ENCODE measurements around the gene RSPH3. TPM values are rescaled to one million over a fixed set of nuclear protein-coding genes. Genes with fewer than 3 reads are reported as not detected.
"Not testable (repeated sequence)": the region's sequence is repeated elsewhere in the genome, so short reads cannot be mapped to it uniquely, and the experiment has no call there.

Gene RSPH3
- total RNA-seq, 4 donors from 2014 or later = 6.4 to 11.0 (median 9.6) TPM

GRCh38 chr6:159038914-159039884, 39.2 kb upstream of the RSPH3 start:
- no peak for DNase-seq (ENCODE audit: low spot score in 2 of 2)
- H3K4me3 ChIP-seq (ENCODE audit: low read depth, poor library complexity, severe bottlenecking) = no peak overlapping the region
- 43 to 52% methylated on average over 8 of the region's 8 CpGs for WGBS, 2 donors
- intact Hi-C loops (cut with DNase I; ENCODE audit: low total_unique reads) = no loop called here
- TF ChIP-seq CTCF (IDR thresholded peaks at IDR 0.05) (no peak), POLR2A (IDR thresholded peaks at IDR 0.05) (no peak)

GRCh38 chr6:159038318-159038717, 38.3 kb upstream of the RSPH3 start:
- DNase-seq (ENCODE audit: low spot score in 2 of 2); H3K4me3 ChIP-seq (ENCODE audit: low read depth, poor library complexity, severe bottlenecking); intact Hi-C loops (cut with DNase I; ENCODE audit: low total_unique reads): not testable (repeated sequence)
- WGBS, 2 donors = 41 to 54% methylated on average over 12 of the region's 12 CpGs

- 66 to 71% methylated on average over 5 of the region's 5 CpGs for WGBS, 2 donors
- TF ChIP-seq POLR2A (IDR thresholded peaks at IDR 0.05) (no peak), CTCF (IDR thresholded peaks at IDR 0.05) (no peak)
- H3K4me3 ChIP-seq (ENCODE audit: low read depth, poor library complexity, severe bottlenecking) = no peak overlapping the region
- DNase-seq (ENCODE audit: low spot score in 2 of 2) = no peak
- intact Hi-C loops (cut with DNase I; ENCODE audit: low total_unique reads) = no loop called here
These were observed 37.8 kb upstream of the RSPH3 start for GRCh38 chr6:159037756-159038290.

GRCh38 chr6:159036673-159037072, 36.7 kb upstream of the RSPH3 start:
- TF ChIP-seq CTCF (IDR thresholded peaks at IDR 0.05) (no peak), POLR2A (IDR thresholded peaks at IDR 0.05) (no peak)
- intact Hi-C loops (cut with DNase I; ENCODE audit: low total_unique reads) = no loop called here
- no peak for DNase-seq (ENCODE audit: low spot score in 2 of 2)
- WGBS, 2 donors = 90 to 93% methylated on average over 14 of the region's 14 CpGs
- no peak overlapping the region for H3K4me3 ChIP-seq (ENCODE audit: low read depth, poor library complexity, severe bottlenecking)

GRCh38 chr6:159035891-159036290, 35.9 kb upstream of the RSPH3 start:
- no peak for DNase-seq (ENCODE audit: low spot score in 2 of 2)
- TF ChIP-seq POLR2A (IDR thresholded peaks at IDR 0.05) (no peak), CTCF (IDR thresholded peaks at IDR 0.05) (no peak)
- intact Hi-C loops (cut with DNase I; ENCODE audit: low total_unique reads) = no loop called here
- H3K4me3 ChIP-seq (ENCODE audit: low read depth, poor library complexity, severe bottlenecking) = no peak overlapping the region
- WGBS, 2 donors = 94 to 95% methylated on average over 17 of the region's 17 CpGs

All from lower leg skin (tissue), 4 donors.